T-helper 1 cell (primary cell): ENCODE measurements around the gene FNTB.

Source experiments
- DNase-seq, 5 donors: peaks; one replicate each; pipeline ENCODE4 v3.0.0-alpha.2; 2012 to 2020

FNTB gene

DNA sequence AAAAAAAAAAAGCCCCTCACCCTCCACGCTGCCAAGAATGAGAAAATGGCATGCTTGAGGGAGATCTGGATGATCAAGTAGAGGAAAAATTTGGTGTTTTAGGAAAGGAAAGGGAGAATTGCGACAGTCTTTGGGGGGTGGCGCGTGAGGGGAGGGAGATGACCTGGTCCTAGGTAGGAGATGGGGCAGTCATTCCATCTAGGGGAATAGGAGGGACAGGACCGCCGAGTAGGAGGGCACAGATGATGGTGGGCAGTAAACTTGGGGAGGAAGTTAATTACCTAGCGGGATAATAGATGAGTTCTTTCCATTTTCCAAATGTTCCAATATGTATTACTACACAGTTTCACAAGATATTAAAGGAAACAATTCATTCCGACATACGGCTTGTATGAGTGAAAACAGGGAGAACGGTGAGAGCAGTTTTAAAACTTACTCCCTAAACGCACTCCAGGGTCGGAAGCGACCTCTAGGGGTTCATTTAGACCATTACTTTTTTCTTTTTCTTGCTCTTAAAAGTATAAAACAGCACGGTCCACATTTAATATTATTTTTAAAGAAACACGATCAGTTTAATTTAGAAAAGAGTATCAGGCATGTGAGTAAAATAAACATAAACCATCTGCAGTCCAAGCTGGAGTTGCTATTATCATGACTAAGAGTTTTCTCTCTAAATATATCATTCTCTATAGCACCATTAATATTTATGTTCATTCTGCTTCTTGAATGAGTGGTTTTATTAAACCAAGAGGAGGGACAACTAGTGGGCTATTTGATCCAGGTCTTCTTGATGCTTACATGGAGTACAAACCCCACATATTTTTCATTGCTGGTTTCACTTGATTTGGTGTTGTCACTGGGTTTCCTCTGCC is 3.0 kb upstream of the FNTB start:
- DNase-seq: peak in 2 of 5 donors; percentile 23 to 53

DNA sequence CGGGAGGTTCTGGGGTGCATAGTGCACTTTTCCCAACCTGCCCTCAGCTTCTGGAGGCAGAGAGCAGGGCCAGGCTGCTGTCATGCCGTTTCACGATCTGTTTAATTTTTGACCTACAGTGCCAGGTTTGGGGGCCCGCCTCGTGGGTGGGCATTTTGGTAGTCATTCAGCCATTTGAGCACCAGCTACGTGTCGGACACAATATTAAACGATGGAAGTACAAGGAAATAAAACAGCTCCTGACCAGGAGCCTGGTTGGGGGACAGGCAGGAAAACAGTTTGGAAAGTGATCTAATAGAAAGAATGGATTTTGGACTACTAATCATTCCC is 708 bp downstream of the FNTB start:
- no peak for DNase-seq

DNA sequence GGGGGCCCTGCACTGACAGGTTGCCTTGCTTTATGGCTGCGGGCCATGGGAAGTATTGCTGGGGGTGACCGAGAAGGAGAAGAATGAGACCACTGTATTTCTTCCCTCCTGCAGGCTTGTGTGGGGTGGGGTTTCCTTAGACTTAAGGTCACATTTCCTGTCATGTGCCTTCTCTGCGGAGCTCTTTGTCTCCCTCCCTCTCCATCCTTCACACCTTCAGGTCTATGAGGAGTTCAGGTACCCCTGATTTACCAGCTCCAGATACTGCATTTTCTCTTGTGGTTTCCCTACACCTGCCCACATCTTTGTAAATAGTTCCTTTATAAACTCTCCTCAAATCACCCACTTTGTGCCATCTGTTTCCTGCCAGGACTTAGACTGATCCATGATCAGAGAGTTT is 3.6 kb downstream of the FNTB start:
- peak in 1 of 5 donors; percentile 29 for DNase-seq

DNA sequence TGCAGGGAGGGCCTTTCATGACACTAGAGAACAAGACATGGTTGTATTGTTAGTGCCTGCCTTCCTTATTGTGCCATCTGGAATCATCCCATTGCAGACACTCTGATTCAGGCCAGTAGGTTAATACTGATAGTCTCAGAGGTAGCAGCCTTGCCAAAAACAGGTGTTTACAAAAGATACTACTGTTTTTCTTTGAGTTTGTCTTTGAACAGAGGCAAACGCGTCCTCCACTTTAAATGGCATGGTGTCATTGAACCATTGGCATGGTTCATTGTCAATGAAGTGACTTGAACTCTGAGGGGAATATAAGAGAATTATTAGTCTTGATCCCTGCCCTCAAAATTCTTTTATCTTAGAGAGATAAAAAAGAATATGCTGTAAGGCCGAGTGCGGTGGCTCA is 4.2 kb downstream of the FNTB start:
- DNase-seq: no peak

DNA sequence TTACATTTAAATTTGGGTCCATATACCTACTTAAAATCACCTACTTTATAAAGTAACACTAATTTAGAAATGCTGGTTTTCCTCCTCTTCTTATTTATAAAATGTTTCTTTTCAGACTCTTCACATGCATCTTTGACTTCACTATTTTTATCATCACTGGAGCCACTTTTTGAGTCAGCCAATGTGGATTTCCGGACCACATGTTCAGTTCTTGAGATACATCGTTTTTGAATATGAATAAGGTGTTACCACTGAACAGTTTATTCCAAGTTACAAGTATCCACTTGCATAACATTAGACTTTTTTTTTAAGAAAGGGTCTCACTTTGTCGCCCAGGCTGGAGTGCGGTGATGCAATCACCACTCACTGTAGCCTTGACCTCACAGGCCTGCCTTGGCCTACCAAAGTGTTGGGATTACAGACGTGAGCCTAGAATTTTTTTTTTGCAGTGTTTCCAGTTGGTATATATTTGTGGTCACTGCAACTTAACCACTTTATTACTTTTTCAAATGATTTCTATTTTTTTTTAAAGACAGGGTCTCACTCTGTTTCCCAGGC is 5.7 kb downstream of the FNTB start:
- peak in 1 of 5 donors; percentile 37 for DNase-seq

DNA sequence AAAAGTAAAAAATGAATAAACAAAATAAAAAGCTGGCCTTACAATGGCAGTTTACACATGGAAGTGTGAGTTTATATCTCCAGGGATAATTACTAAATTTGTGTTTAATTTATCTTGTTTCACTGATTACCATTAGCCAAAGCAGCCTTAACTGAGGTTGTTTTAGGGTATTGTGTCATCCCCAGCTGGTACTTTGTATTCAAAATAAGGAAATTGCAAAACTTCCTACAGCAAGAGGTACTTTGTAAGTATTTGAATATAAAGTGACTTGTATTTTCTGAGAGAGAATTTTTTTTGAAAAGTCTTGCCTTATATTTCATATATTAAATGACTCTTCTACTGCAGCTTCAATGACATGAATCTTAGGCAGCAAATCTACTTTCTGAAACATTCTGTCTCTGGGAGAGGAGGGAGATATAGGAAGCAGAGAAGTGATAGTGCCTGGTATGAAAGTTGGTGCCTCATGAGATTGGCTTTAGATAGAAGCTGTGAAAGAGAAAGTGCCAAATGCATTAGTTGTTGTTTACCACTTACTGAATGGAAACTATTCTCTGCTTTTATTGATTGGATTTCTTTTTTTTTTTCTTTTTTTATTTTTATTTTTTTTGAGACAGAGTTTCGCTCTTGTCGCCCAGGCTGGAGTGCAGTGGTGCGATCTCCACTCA is 6.7 kb downstream of the FNTB start:
- no peak for DNase-seq

DNA sequence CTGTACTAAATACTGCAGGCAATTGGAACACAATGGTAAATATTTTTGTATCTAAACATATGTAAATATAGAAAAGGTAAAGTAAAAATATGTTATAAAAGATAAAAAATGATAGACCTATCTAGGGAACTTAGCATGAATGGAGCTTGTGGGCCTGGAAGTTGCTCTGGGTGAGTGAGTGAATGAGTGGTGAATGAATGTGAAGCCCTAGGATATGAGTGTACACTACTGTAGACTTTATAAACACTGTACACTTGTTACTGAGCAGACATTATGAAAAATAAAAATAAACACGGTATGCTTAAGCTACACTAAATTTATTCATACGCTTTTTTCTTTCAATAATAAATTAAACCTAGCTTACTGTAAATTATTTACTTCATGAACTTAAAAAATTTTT is 7.8 kb downstream of the FNTB start:
- DNase-seq: no peak

DNA sequence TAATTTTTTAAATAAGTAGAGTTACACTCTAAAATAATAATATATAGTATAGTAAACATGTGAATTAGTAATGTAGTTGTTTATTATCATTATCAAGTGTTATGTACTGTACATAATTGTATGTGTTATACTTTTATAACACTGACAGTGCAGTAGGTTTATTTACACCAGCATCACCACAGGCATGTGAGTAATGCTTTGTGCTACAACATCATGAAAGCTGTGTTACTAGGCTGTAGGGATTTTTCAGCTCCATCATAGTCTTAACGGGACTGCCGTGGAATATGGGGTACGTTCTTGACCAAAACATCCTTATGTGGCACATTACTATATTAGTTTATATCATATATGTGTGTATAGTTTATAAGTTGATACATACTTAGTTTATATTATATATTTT is 8.6 kb downstream of the FNTB start:
- DNase-seq: no peak

DNA sequence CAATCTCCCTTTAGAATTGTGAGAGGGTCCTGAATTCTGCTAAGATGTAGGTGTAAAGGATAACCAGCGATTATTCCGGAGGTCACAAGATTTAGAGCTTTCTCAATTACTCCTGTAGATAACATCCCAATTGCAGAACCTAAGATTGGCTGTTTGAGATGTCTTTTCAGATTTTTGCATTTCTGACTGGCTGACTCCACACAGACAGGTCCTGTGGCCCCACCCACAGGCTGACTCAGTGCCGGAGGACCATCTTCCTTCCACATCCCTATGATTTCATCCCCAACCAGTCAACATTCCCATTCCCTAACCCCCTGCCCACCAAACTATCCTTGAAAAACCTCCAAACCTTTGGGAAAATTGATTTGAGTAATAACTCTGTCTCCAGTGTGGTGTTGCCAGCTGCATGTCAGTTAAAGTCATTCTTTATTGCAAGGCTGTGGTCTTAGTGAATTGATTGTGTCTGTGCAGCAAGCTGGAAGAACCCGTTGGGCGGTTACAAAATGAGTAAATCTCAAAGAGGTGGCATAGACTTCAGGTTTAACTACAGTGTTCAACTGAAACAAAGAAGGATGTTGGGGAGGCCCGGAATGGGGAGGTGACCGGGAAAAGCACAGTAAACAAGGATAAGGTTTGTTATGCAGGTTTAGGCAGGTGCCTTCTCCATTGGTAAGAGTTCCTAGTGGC is 10.6 kb downstream of the FNTB start:
- DNase-seq: peak in 1 of 5 donors; percentile 46

DNA sequence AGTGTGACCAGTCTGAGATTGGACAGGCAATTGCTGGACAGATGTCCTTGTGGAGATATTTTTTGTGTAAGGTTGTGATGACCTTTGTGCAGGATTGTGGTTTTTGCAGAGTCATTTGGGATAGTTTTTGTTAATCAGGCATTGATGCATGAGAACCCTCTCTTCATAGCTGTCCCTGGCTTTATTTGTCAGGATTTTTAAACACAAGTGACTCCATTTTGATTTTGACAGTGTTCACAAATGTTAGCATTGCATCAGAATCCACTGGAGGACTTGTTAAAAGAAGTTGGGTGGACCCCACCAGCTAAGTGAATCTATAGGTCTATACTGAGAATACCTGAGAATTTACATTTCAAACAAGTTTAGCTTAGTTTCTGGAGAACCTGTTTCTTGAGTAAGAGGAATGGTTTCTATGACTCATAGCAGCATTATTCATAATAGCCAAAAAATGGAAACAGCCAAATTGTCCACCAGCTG is 11.8 kb downstream of the FNTB start:
- no peak for DNase-seq

DNA sequence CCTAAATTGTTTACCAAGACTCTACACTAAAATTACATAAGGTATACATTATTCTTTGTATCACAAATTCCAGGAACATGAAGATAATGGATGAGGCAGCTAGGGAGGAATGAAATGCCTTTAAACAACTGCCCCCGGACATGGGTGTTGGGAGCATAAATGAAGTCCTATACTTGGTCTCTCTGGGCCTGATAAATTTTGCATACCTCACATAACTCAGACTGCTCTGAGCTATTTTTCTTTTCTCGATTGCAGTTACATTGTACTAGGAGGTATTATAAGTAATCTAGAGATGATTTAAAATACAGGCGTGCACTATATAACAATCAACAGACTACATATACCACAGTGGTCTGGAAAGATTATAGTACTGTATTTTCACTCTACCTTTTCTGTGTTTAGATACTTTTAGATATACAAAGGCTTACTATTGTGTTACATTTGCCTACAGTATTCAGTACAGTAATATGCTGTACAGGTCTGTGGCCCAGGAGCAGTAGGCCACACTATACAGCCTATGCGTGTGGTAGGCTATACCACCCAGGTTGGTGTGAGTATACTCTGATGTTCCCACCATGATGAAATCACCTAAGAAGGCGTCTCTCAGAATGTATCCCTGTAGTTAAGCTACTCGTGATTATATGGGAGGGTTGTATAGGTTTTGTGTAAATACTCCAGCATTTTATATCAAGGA is 14.3 kb downstream of the FNTB start:
- no peak for DNase-seq

DNA sequence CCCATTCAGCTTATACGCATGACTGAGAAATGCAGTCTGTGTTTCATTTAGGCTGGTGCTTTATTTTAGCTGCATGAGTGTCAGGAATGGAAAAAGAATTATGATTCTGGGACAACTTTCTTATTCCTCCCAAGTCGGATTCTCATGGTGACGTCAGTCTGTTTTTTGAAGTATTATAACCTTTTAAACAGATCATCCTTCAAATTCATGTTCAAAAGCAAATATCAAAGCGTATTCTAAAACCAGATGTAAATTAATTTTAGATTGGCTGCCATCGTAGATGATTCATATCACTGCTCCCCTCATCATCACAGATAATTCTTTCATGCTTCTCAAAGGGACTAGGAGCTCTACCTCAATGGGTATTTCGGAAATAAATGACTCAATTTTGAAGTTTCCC is 15.0 kb downstream of the FNTB start:
- no peak for DNase-seq

DNA sequence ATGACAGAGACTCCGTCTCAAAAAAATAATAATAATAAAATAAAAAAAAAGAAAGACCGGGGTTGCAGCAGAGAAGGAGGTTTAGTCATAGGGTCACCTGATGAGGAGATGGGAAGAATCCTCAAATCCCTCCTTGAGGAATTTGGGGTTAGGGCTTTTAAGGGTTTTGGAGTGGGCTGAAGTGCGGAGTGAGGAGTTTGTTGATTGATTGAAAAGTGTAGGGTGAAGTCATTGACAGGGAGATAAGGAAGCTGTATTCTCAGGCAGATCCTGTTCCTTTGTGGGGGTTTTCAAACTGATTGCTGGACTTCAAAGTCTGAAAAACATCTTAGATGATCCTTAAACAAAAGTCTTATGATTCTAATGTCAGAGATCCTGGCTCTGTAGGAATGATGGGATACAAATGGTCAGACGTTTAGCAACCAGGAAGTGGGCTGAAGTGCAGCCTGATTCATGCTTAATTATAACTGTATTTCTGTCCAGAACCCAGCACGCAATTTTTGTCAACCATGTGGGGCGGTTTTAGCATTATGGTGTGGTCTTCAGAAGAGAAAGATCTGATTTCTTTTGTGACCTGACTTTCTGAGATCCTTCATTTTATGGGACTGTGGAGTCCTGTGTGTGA is 16.0 kb downstream of the FNTB start:
- no peak for DNase-seq

DNA sequence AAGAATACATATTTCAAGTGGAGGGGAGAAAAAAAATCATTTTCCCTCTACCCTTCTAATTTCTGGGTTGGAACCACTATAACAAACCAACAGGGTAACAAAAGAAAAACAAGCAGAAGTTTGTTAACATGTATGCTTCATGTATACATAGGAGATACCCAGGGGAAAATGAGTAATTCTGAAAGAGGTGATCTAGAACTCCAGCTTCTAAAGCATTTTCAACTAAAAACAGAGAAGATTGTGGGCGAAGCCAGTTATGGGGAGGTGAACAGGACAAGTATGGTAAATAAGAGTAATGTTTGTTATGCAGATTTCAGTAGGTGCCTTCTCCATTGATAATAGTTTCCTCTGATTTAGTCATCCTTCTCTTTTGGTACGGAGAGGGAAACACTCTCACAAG is 16.7 kb downstream of the FNTB start:
- DNase-seq: peak in 1 of 5 donors; percentile 22

DNA sequence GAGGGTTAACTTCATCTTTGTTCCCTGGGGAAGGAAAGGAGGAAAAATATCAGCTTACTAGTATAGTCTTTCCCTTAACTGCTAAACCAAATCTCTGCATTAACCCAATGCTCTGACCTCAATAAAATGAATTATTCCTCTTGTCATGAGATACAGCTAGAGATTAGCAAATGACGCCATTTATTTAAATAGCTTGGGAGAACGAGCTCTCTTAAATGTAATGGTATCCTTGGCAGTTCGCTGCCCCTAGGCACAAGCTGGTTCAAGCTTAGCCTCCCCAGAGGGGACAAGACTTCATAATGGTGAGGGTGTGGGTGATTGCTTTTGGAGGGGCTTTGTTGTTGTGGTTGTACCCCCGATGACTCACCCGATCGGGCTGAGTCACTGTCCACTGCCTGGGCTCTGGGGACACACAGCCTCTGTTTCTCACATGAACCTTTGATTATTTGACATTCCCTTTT is 19.6 kb downstream of the FNTB start:
- DNase-seq: no peak

DNA sequence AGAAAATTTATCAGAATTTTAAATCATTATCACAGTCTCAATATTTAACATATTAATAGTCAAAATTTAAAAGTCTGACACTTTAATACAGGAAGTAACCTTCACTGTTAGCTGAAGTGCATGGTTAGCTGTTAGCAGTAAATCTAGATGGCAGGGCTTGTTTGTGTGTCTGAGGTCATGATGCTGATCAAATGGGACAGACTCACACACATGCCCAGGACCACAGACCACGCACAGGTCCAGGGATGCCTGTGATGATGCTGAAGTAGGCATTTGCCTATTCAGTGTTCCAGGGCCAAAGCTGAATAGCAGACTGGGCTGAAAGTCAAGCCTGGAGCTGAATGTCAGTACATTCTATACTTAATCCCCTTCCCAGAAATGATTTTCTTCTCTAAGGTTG is 20.5 kb downstream of the FNTB start:
- no peak for DNase-seq

DNA sequence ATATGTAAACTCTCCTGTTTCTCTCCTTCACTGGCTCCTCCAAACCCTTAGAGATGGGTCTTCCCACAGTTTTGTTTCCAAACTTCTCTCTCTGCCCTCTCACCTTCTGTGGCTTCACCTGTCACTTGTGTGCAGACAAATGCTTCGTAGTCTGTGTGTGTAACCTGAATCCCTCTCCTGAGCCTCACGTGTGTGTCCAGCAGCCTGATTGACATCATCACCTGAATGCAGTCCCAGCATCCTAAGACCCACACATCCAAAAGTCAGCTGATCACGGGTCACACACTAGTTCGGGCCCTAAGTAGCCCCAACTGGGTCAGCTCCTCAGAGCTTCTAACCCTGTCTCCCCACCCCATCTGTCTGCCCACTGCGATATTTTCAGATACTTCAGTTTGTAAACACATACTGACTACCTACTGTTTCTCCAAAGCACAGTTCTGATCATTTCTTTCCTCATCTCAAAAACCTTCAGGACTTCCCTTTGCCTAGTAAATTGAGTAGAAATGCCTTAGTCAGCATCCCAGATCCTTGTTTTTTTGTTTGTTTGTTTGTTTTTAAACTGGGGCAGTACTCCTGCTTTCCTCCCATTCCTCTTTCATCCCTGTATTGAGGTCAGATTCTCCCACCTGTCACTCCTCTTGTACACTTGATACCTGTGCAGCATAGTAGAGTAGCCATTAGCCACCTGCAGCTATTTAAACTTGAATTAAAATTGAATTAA is 23.7 kb downstream of the FNTB start:
- DNase-seq: no peak

DNA sequence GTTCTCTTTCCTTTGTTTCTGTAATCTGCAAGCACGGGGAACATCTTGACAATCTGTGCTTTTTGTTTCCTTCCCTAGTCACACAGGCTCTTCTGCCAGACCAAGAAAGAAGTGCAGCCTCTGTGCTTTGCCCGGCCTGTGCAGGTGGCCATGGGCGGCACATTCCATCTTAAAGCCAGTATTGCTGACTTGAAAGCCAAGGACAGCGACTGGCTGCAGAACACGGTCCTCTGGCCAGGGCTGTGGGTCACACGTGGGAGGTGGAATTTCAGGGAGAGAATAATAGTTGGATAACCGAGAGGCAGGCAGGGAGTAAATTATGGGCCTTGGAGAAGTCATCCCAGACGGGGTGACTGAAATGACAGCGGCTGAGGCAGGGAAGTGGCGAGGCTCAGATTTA is 24.8 kb downstream of the FNTB start:
- DNase-seq: no peak

DNA sequence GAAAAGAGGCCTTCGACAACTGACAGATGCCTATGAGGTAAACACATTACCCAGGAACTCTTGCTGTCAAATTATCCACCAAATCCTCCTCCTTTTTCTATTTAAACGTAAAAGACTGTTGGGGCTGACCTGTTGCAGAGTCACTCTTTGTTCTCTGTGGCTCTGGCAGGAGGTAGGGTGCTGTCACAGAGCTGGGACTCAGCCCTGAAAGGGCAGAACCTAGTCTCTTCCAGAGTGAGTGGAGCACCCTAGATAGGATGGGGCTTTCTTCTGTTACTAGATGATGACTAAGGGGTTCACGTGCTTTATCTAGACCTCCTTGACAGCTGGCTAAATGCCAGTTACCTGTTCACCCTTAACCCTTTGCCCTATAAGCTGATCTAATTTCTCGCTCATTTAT is 25.7 kb downstream of the FNTB start:
- DNase-seq: no peak

DNA sequence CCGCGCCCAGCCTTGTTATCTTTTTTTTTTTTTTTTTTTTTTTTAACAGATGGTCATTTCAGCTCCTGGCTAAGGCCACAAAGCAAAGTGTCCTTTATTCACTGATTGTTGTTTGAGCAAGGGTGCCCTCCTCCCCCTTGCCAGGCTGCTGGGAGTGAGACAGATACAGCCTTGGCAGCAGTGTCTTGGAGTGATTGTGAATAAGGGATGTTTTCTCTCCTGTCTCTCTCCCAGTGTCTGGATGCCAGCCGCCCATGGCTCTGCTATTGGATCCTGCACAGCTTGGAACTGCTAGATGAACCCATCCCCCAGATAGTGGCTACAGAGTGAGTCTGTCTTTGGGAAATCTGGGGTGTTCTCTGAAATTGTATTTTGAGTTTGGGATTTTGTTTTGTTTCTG is 28.7 kb downstream of the FNTB start:
- DNase-seq: no peak

DNA sequence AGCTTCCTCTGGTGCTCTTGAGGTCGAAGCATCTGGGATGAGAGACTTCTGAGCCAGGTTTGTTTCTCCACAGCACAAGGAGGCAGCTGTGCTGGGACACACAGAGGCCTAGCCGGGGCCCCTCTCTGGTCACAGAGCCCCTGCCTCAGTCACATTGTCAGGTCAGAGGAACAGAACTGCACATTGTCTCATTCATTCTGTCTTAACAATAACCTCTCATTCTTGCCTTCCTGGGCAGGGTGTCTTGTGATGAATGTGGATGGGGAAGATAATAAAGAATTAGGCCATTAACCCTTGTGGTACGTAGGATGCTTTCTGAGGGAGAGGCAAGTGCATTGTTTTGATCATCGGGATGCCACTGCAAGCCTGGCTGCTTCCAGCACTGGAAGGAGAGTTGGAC is 29.8 kb downstream of the FNTB start:
- DNase-seq: no peak
